Non-pigmented ciliary epithelial cell (primary cell): ENCODE data around the gene APELA.
A peak's percentile ranks its signal among the peaks of the same experiment; 100 is the strongest.
"Not testable (repeated sequence)": the region's sequence is repeated elsewhere in the genome, so short reads cannot be mapped to it uniquely, and the experiment has no call there.

Source experiments
- DNase-seq: peaks from one replicate; pipeline ENCODE4 v3.0.0-alpha.2; 2010; ENCODE audit warnings: low read depth

Gene APELA, protein sequence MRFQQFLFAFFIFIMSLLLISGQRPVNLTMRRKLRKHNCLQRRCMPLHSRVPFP

GRCh38 chr4:164876700-164877324 is at the start of gene APELA:
TSS of gene APELA (plus strand) at chr4:164877178. CDS start at chr4:164877332, 154 bp downstream.
- no peak for DNase-seq

- no peak for DNase-seq
Observed at GRCh38 chr4:164828955-164829354, 48.0 kb upstream of the APELA start.

DNA sequence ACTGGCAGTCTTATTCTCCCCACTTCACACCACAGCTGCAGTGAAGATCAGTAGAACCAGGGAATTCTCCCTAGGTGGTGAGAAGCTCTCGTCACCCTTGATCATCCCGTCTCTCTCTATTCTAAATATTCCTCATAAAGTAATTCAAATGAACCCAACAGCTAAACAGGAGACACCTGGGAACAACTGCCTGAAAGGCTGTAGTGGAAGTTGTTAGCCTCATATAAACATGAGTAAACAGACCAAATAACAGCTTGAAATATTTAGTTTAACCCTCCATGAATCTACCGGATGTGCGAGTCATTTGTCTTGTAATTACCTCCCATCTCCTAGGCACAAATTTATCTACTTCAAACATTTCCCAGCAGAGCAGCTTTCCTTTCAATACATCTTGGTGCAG is 30.4 kb upstream of the APELA start:
- DNase-seq, result no peak

DNA sequence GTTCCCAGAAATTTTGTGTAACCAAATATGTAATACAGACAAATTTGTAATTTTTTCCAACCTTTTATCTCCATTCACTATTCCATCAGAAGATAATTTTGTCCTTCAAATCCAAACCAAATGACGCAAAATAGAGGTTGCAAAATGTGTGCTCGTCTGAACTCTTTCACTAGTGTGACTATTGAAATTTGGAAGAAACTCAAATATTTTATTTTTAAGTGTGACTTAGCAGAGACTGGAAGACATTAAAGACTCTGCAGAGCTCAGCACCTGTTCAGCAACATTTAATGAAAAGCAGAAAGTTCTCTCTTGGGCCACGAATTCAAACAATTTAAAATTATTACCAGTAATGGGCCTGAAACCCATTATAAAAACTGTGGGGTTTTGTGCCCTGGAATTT is 30.0 kb upstream of the APELA start:
- DNase-seq, result no peak

DNA sequence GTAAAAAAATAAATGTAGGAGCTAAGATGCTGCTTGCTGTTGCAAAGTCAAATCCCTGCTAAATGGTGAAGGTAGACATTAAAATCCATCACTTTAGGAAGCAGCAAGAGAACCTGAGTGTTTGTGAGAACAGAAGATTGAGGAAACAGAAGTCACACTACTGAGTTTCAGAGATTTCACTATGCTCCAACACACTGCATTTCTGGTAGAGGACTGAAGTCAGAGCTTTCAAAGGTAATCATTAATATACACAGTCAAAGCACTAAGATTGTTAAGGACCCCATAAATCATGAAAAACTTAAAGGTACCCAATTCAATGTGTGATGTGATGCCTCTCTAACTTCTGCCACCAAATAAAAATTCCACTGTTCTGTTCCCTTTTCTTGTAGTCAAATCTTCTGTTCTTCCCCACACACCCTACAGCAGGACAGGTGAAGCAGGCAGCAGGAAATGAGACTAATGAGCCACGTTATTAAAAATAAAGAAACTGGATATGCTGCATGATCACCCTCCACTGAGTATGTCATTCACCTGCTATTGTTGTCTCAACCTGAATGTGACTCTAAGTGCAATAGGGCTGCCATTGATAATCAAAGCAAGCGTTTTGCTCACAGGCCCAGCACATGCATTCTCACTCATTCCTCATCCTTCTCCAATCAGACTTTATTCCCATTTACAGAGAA is 28.9 kb upstream of the APELA start:
- no peak for DNase-seq

- DNase-seq, result peak; percentile 19
Observed at GRCh38 chr4:164856396-164856795, 20.6 kb upstream of the APELA start.

- no peak for DNase-seq
Observed at GRCh38 chr4:164866817-164867490, 10.0 kb upstream of the APELA start.

DNA sequence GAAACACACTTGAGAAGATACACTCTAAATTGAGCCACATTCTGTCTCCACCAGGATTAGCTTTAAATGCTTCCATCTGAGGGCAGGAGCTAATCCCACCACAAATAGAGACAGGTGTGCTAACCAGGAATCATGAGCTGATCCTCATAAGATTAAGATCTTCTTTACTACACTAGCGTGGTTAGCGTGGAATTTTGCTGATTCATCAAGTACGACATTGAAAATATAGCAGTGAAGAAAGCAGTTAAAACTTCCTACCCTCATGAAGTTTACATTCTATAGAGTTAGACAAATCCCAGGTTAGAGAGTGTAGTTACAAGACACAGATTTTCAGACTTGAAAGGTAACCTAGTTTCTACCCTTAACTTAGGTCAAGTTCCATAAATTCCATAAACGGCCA is 5.3 kb upstream of the APELA start:
- no peak for DNase-seq

DNA sequence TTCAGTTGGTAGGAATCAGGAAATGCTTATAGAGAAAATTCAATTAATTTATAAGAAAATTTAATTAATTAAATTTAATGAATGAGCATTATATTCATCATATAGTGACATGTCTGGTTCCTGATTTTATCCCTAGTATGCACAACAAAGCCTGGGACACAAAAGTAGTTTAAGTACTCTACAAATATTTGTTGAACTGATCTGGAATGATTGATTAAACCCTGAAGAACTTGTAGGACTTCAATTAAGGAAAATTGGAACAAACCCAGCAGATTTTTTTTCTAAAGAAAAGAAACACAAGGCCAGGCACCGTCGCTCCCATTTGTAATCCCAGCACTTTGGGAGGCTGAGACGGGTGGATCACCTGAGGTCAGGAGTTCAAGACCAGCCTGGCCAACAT is 4.5 kb upstream of the APELA start:
- DNase-seq, result no peak

DNA sequence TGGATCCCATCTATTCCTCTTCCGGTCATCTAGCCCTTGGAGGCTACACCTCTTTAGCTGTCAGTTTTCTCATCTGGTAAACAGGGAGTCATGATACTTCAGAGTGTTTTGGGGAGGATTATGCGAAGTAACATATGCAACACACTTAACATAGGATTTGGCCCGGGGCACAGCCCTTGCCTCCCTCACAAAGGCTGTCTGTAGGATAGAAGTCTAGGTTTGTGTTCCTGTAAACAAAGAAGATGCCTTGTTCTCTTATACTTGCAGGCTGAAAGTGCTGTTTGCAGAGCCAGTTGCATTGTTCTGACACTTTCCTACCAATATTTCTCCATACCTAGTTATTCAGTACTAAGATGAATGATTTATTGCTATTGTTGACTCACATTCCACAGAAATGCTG is 2.2 kb upstream of the APELA start:
- no peak for DNase-seq

- DNase-seq, result no peak
Observed at GRCh38 chr4:164880489-164881262, 3.7 kb downstream of the APELA start.

DNA sequence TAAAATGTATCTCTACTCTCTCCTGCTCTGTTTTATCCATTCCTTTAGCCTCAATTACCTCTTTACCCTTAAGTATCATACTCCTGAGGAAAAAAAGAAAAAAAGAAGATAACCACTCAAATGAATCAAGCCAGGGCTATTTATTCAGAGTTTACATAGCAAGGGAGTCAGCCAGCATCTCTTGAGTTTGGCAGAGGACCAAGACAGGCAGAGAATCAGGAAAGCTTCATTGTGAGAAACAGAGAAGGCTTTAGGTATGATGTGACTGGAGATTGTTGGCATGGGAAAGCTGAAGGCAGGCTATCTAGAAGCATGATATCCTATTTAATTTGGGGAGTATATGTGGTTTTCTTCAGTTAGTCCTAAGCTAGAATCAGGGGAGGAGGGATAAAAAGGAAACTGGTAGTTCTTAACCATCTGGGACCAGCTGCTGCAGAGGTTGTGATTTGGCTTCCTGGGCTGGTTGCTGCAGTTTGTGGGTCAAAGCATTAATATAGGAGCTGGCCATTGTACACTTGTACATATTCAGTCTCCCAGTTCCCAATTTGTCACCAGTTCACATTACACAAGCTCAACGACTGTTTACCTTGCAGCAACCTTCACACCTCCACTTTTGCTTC is 11.2 kb downstream of the APELA start:
- no peak for DNase-seq

- no peak for DNase-seq
Observed at GRCh38 chr4:164890691-164891090, 13.7 kb downstream of the APELA start.

DNA sequence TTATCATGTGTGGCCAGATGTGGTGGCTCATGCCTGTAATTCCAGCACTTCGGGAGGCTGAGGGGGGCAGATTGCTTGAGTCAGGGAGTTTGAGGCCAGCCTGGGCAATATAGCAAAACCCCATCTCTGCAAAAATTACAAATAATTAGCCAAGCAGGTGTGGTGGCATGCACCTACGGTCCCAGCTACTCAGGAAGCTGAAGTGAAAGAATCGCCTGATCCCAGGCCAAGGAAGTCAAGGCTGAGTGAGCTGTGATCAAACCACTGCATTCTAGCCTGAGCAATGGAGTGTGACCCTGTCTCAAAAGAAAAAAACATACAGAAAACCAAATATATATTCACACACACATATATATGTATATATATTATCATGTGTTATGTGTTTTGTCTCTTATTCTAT is 15.0 kb downstream of the APELA start:
- DNase-seq, result no peak

GRCh38 chr4:164894702-164895101 is 17.7 kb downstream of the APELA start:
- DNase-seq, result no peak

DNA sequence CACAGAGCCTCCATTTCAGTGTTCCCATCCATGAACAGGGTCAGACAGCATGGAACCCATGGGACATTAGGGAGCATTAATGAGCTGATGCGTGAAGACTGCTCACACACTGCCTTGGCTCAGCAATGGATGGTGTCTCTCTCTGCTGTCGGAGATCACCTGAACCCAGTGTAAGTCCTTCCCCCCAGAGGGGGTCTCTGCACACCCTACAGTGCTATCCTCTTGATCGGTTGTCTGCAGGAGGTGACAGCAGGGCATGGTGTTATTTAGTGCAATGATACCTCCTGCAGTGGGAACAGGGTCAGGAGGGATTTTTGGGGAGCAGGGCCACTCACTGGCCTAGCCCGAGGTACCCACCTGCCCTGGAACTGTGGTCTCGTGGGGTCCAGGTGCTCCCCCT is 25.6 kb downstream of the APELA start:
- no peak for DNase-seq

GRCh38 chr4:164904336-164904735 is 27.4 kb downstream of the APELA start:
- no peak for DNase-seq

DNA sequence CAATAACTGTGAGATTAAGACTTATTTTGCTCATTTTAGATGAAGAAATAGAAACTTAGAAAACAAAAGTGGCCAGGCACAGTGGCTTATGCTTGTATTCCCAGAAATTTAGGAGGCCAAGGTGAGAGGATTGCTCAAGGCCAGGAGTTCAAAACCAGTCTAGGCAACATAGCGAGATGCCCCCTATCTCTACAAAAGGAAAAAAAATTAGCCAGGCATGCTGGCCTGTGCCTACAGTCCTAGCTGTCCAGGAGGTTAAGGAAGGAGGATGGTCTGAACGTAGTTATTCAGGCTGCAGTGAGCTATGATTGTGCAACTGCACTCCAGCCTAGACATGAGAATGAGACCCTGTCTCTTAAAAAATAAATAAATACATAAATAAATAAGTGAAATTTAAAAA is 28.0 kb downstream of the APELA start:
- no peak for DNase-seq

DNA sequence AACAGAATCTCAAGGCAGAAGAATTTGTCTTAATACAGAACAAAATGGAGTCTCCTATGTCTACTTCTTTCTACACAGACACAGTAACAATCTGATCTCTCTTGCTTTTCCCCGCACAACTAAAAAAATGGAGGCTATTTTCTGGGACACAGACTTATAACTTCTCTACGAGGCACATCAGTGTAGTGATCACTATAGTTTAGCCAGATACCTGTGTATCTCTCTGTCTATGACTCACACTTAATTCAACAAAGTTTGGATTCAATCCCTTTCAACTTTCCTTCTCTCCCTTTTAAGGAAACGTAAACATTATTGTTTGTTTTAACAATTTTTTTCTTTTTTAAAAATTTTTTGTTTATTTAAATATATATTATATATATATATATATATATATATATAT is 29.4 kb downstream of the APELA start:
- no peak for DNase-seq

- not testable (repeated sequence) for DNase-seq
Observed at GRCh38 chr4:164913506-164913905, 36.5 kb downstream of the APELA start.

DNA sequence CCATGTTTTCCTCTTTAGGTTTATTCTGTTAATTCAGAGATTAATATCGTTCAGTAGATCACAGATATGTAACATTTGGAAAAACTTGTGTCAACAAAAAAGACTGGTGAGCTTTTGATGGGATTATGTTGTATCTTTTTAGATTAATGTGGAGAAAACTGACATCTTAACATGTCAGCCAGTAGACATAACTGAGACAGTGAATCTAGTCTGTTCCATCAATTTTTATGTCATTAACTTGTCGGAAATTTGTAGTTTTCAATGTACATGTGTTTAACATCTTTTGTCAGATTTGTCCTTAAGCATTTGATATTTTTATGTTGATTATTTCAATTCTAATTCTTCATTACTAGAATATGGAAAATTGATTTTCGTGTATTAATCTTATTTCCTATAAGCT is 42.0 kb downstream of the APELA start:
- no peak for DNase-seq

DNA sequence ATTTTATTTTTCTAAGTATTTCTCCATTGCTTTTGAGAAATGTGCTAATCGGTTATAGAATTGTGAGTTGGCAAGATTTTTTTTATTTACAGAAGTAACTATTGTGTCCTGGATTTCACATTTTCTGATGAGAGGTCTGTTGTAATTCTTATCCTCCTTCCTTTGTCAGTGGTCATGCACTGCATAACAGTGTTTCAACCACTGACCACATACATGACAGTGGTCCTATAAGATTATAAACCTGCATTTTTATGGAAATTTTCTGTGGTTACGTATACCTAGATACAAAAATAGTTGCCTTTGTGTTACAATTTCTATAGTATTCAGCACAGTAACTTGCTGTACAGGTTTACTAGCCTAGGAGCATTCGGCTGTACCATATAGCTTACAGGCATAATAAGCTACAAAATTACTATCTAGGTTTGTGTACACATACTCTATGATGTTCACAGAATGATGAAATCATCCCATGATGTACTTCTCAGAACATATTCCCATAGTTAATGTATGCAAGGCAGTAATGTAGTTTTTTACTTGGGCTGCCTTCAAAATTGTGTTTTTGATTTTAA is 47.8 kb downstream of the APELA start:
- DNase-seq, result no peak
